OCI-LY1 (cell line): ENCODE results near the gene ZDHHC14.

Experiments
- H2AFZ ChIP-seq: fragments of 200-600 bp; sonication (generic), shearing (Covaris generic); 2 replicates; pipeline ENCODE4 v1.6.0; 2014; ENCODE audit warnings: antibody characterized with exemption, mild to moderate bottlenecking, low read length
- H3F3A ChIP-seq: fragments of 200-600 bp; sonication (generic), shearing (Covaris generic); 2 replicates; pipeline ENCODE4 v1.6.0; 2014; ENCODE audit warnings: mild to moderate bottlenecking, antibody characterized with exemption, low read length, moderate library complexity; ENCODE audit not compliant: insufficient read depth
- H3K27ac ChIP-seq: fragments of 200-600 bp; sonication (generic); 2 replicates; pipeline ENCODE4 v1.5.1; 2014; ENCODE audit warnings: low read length, mixed run types, mild to moderate bottlenecking, low read depth; ENCODE audit not compliant: poor library complexity, severe bottlenecking
- H3K27me3 ChIP-seq: fragments of 200-600 bp; sonication (generic); 2 replicates; pipeline ENCODE4 v1.6.0; 2014; ENCODE audit warnings: antibody characterized with exemption, mild to moderate bottlenecking, low read length, moderate library complexity; ENCODE audit not compliant: insufficient read depth
- H3K36me3 ChIP-seq: fragments of 200-600 bp; sonication (generic); 2 replicates; pipeline ENCODE4 v1.6.1; 2014; ENCODE audit warnings: mild to moderate bottlenecking, antibody characterized with exemption, low read length, moderate library complexity, mixed read lengths; ENCODE audit not compliant: insufficient read depth
- H3K4me1 ChIP-seq: fragments of 200-600 bp; sonication (generic); 2 replicates; pipeline ENCODE4 v1.5.1; 2014; ENCODE audit warnings: mild to moderate bottlenecking, low read length, moderate library complexity; ENCODE audit not compliant: insufficient read depth, severe bottlenecking
- H3K4me2 ChIP-seq: fragments of 200-600 bp; sonication (generic), shearing (Covaris generic); 2 replicates; pipeline ENCODE4 v1.6.1; 2014; ENCODE audit warnings: low read length
- H3K4me3 ChIP-seq: fragments of 200-600 bp; sonication (generic); 2 replicates; pipeline ENCODE4 v1.5.1; 2014; ENCODE audit warnings: low read length, low read depth, mild to moderate bottlenecking, mixed read lengths; ENCODE audit not compliant: poor library complexity, severe bottlenecking
- H3K79me2 ChIP-seq: fragments of 200-600 bp; shearing (Covaris generic); 2 replicates; pipeline ENCODE4 v1.6.1; 2016; ENCODE audit warnings: mixed run types, low read length, mixed read lengths; ENCODE audit not compliant: insufficient read depth
- H3K9ac ChIP-seq: fragments of 200-600 bp; sonication (generic), shearing (Covaris generic); 2 replicates; pipeline ENCODE4 v1.6.1; 2014; ENCODE audit warnings: mild to moderate bottlenecking, low read length, mixed read lengths
- H3K9me2 ChIP-seq: fragments of 200-600 bp; sonication (generic), shearing (Covaris generic); 2 replicates; pipeline ENCODE4 v1.6.1; 2014; ENCODE audit warnings: low read depth, mild to moderate bottlenecking, low read length, mixed read lengths
- H3K9me3 ChIP-seq: fragments of 200-600 bp; shearing (Covaris generic); 2 replicates; pipeline ENCODE4 v1.6.1; 2014; ENCODE audit warnings: low read length, mixed read lengths
- H4K20me1 ChIP-seq: fragments of 200-600 bp; sonication (generic), shearing (Covaris generic); 2 replicates; pipeline ENCODE4 v1.6.0; 2016; ENCODE audit warnings: mild to moderate bottlenecking, low read length; ENCODE audit not compliant: insufficient read depth
- CTCF ChIP-seq: fragments of 200-600 bp; sonication (generic), shearing (Covaris generic); IDR thresholded peaks from 2 replicates; pipeline ENCODE4 v1.5.1; 2017; ENCODE audit warnings: mild to moderate bottlenecking, antibody characterized with exemption, low read length, moderate library complexity, mixed read lengths
- EZH2 ChIP-seq: fragments of 200-600 bp; sonication (generic), shearing (Covaris generic); IDR thresholded peaks from 2 replicates; pipeline ENCODE4 v1.8.0; 2017; ENCODE audit warnings: borderline replicate concordance, mixed run types, mild to moderate bottlenecking, antibody characterized with exemption, low read length, moderate library complexity, mixed read lengths

Gene ZDHHC14

GRCh38 chr6:157450931-157451742, 70.1 kb downstream of the ZDHHC14 start:
- H4K20me1 ChIP-seq, result no peaks in the 10 kb centered on the region
- H3K79me2 ChIP-seq, result no peaks in the 10 kb centered on the region
- no peaks in the 10 kb centered on the region for H3K27me3 ChIP-seq
- H3K4me1 ChIP-seq, result no peaks in the 10 kb centered on the region
- H2AFZ ChIP-seq, result no peak overlapping the region
- TF ChIP-seq CTCF, result no peak
- TF ChIP-seq EZH2, result no peak
- H3K4me3 ChIP-seq, result no peak overlapping the region
- H3K27ac ChIP-seq, result no peak overlapping the region
- no peak overlapping the region for H3K4me2 ChIP-seq
- H3K9ac ChIP-seq, result no peak overlapping the region
- no peaks in the 10 kb centered on the region for H3F3A ChIP-seq
- no peaks in the 10 kb centered on the region for H3K36me3 ChIP-seq
- no peaks in the 10 kb centered on the region for H3K9me2 ChIP-seq
- no peaks in the 10 kb centered on the region for H3K9me3 ChIP-seq

GRCh38 chr6:157452096-157452495, 71.1 kb downstream of the ZDHHC14 start:
- no peaks in the 10 kb centered on the region for H3K9me3 ChIP-seq
- H3K27me3 ChIP-seq, result no peaks in the 10 kb centered on the region
- H3K27ac ChIP-seq, result no peak overlapping the region
- H3K9me2 ChIP-seq, result no peaks in the 10 kb centered on the region
- no peaks in the 10 kb centered on the region for H3K4me1 ChIP-seq
- no peaks in the 10 kb centered on the region for H3K36me3 ChIP-seq
- H3K79me2 ChIP-seq, result no peaks in the 10 kb centered on the region
- no peak for TF ChIP-seq EZH2
- TF ChIP-seq CTCF, result no peak
- H2AFZ ChIP-seq, result no peak overlapping the region
- H3K4me2 ChIP-seq, result no peak overlapping the region
- no peaks in the 10 kb centered on the region for H4K20me1 ChIP-seq
- no peak overlapping the region for H3K9ac ChIP-seq
- H3F3A ChIP-seq, result no peaks in the 10 kb centered on the region
- H3K4me3 ChIP-seq, result no peak overlapping the region

GRCh38 chr6:157453131-157453530, 72.1 kb downstream of the ZDHHC14 start:
- Histone ChIP-seq H3K79me2 (no peaks in the 10 kb centered on the region), H3K9ac (no peak overlapping the region), H3K9me3 (no peaks in the 10 kb centered on the region), H3K4me3 (no peak overlapping the region), H2AFZ (no peak overlapping the region), H3K9me2 (no peaks in the 10 kb centered on the region), H3K4me1 (no peaks in the 10 kb centered on the region), H3K27me3 (no peaks in the 10 kb centered on the region), H3K36me3 (no peaks in the 10 kb centered on the region), H3K4me2 (no peak overlapping the region), H3K27ac (no peak overlapping the region), H3F3A (no peaks in the 10 kb centered on the region), H4K20me1 (no peaks in the 10 kb centered on the region)
- TF ChIP-seq EZH2 (no peak), CTCF (no peak)
